GM12891 (cell line): ENCODE measurements around the gene HMCN1.
A peak's percentile ranks its signal among the peaks of the same experiment; 100 is the strongest.

Source experiments
- DNase-seq: peaks from one replicate; pipeline ENCODE4 v3.0.0; 2011; ENCODE audit warnings: low spot score; ENCODE audit not compliant: insufficient read length
- FAIRE-seq: peaks from 2 replicates; lab custom pipeline; 2011; peaks lifted over from hg19 to GRCh38; lab: Jason Lieb, UNC
- PAX5 ChIP-seq: IDR thresholded peaks from 2 replicates; pipeline ENCODE4 v1.6.1; 2011; ENCODE audit warnings: low read length, moderate library complexity, mild to moderate bottlenecking; ENCODE audit not compliant: insufficient read depth, severe bottlenecking
- POLR2A ChIP-seq: IDR thresholded peaks from 2 replicates; pipeline ENCODE4 v1.6.1; 2011; ENCODE audit warnings: low read depth, low read length, control low read depth
- POLR2AphosphoS5 ChIP-seq: IDR thresholded peaks from 2 replicates; pipeline ENCODE4 v1.6.1; 2011; ENCODE audit warnings: low read depth, low read length, control low read depth
- POU2F2 ChIP-seq: IDR thresholded peaks from 2 replicates; pipeline ENCODE4 v1.6.1; 2011; ENCODE audit warnings: low read depth, mild to moderate bottlenecking, control low read depth, low read length, moderate library complexity
- SPI1 ChIP-seq: IDR thresholded peaks from 2 replicates; pipeline ENCODE4 v1.6.1; 2011; ENCODE audit warnings: low read depth, low read length, control low read depth
- TAF1 ChIP-seq: IDR thresholded peaks from 2 replicates; pipeline ENCODE4 v1.6.1; 2011; ENCODE audit warnings: low read depth, low read length, control low read depth

HMCN1 gene

DNA sequence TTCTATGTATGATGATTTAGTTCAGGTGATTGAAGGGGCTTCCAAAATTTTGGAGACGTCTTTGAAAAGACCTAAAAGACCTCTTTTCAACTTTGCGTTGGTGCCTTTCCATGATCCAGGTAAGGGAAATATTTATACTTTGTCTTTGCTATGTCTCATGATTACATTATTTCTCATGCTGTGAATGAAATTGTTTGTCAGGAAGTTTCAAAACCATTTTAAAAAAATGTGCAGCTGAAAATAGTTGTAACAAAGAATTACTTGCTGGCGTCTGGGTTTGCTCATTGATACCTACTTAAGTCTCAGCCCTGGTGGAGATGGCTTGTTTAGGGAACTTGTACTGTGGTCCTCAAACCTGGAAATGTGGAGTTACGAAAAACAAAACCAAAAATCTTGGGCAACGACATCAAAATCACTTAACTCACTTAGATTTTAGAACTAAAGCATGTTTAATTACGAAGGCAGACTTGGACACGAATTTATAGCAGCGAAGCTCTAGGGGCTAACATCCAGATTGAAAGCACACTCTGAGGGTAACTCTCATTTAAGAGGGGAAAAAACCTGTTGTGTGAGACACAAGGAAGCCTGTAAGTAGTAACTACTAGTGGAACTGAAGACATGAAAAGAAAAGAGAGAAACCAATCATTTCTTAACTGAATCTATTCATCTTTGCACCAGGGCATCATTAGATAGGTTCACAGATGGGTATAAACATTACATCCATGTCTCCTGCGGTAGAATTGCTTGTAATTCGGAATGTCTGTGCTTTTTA lies 924 bp downstream of the HMCN1 start:
- TF ChIP-seq POLR2A (no peak), TAF1 (no peak), PAX5 (no peak), SPI1 (no peak), POLR2AphosphoS5 (no peak), POU2F2 (no peak)
- DNase-seq = no peak
- no peak for FAIRE-seq

DNA sequence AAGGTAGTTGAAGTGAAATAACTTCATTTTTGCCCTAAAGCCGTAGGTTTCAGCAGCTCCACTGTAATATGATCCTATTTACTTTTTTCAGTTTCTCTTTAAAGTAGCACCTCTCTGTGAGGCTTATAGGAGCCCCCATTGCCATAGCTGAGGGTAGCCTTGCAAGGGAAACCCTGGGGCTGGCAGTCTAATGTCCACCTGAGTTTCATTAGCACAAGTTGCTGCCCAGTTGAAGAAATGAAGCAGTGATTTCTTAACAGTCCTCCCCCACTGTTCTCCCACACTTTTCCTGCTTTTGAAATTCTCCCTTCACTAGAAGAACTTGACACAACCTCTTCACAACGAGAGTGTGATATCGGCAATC lies 1.5 kb downstream of the HMCN1 start:
- DNase-seq (no peak), FAIRE-seq (no peak)
- TF ChIP-seq POLR2AphosphoS5 (no peak), POU2F2 (no peak), TAF1 (no peak), SPI1 (no peak), PAX5 (no peak), POLR2A (no peak)

DNA sequence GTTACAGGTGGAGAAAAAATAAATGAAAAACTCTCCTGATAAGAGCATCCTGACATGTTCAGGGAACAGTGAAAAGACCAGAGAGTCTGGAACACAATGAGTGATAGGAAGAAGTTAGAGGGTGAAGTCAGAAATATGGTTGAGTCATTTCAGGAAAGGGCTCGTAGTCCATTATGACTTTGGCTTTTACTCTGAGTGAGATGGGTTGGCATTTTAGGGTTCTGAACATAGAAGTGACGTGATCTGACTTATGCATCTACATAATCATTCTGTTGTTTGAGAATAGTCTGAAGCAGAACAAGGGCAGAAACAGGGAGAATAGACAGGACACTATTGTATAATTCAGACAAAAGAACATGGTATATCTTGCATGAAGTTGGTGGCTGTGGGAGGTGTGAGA lies 5.8 kb downstream of the HMCN1 start:
- DNase-seq (no peak), FAIRE-seq (no peak)
- TF ChIP-seq PAX5 (peak; percentile 15), TAF1 (no peak)

DNA sequence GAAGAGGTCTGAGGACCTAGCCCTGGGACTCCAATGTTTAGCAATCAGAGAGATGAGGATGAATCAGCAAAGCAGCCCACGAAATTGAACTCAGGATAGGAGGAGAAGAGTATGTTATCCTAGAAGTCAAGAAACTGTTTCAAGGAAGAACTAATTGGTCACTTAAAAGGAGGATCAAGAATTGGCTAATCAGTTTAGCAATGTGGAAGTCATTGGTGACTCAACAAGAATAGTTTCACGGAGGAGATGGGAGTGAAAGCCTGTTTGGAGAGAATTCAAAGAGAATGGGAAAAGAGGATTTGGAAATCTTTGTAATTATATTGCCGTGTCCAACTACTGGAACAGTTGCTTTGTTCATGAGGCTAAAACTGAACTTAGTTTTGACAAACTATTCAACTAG lies 7.4 kb downstream of the HMCN1 start:
- DNase-seq (no peak), FAIRE-seq (no peak)
- TF ChIP-seq SPI1 (no peak), POLR2A (no peak), PAX5 (no peak), POLR2AphosphoS5 (no peak), POU2F2 (no peak), TAF1 (no peak)

DNA sequence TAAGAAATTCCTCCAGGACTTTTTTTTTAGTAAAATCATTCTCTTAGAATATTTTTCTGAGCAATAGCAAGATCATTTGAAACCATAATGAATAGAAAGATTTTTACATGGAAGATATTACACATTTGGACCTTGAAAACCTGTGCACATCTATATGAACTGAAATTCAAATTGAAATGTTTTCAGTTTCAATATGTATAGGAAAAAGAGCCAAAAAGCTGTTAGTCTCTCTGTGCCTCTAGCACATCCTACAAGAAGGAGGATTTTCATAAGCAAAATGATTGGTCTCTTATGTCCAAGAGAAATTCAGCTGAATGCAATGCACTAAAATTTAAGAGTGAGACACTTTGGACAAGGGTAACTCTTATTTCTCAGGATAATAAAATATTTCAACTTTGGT lies 8.2 kb downstream of the HMCN1 start:
- FAIRE-seq = no peak
- DNase-seq = no peak
- TF ChIP-seq PAX5 = no peak
- TF ChIP-seq TAF1 = no peak
- no peak for TF ChIP-seq POU2F2
- TF ChIP-seq POLR2AphosphoS5 = no peak
- no peak for TF ChIP-seq POLR2A
- TF ChIP-seq SPI1 = no peak

DNA sequence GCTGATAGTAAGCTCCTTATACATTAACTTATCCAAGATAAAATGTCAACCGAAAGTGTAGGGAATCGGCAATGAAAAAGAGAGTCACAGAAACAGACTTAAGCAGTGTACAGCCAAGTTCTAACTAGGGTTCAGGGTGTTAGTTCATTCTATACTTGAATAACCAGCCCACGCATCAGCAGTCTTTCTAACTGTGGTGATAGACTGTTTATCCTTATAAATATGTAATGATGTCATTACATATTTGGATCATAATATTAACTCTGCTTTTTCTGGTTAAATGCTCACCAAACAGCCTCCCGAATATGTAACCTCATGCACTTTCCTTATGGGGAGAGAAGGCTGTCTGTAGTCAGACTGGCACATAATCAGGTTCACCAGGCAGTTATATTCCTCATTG lies 11.0 kb downstream of the HMCN1 start:
- DNase-seq (no peak), FAIRE-seq (no peak)
- TF ChIP-seq PAX5 = no peak
- no peak for TF ChIP-seq POLR2A
- no peak for TF ChIP-seq TAF1
- no peak for TF ChIP-seq SPI1
- no peak for TF ChIP-seq POU2F2
- TF ChIP-seq POLR2AphosphoS5 = no peak

DNA sequence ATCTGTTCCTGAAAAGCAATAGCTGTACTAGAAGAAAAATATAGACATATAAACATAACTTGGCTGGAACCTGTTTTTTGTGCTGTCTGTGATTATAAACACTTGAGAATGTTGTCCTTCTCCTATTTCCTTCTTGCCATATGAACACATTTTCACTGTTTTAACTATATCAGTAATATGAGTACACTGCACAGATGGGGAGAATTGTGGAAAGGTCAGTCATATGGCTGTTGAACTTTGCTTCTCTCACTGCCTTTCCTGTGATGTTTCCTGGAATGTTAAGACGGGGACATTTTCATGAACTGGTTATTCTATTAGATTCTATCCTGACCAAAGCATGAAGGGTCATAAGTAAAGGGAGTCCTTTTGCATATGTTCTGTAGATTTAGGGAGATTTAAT lies 24.9 kb downstream of the HMCN1 start:
- FAIRE-seq = no peak
- TF ChIP-seq POLR2AphosphoS5 (no peak), POLR2A (no peak), PAX5 (no peak)
- DNase-seq = no peak

DNA sequence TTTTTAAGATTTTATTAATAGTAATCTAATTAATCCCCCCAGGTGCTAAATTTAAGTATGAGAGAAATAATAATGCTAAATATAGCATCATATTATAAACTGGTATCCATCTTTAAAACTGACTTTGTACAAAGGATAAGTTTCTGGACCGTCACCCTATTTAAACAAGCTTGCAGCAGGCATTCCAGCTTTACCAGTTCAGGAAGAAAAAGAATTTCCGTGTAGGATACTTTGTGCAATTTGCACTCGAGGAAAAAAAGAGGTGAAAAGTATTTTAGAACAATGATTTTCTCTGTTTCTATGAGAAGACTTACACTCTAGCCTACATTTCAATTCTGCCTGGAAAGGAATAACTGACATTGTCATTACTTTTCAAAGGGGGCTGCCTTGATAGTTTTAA lies 27.6 kb downstream of the HMCN1 start:
- FAIRE-seq = no peak
- TF ChIP-seq TAF1 (no peak), SPI1 (no peak), PAX5 (no peak), POLR2AphosphoS5 (no peak), POU2F2 (no peak), POLR2A (no peak)
- DNase-seq = no peak

DNA sequence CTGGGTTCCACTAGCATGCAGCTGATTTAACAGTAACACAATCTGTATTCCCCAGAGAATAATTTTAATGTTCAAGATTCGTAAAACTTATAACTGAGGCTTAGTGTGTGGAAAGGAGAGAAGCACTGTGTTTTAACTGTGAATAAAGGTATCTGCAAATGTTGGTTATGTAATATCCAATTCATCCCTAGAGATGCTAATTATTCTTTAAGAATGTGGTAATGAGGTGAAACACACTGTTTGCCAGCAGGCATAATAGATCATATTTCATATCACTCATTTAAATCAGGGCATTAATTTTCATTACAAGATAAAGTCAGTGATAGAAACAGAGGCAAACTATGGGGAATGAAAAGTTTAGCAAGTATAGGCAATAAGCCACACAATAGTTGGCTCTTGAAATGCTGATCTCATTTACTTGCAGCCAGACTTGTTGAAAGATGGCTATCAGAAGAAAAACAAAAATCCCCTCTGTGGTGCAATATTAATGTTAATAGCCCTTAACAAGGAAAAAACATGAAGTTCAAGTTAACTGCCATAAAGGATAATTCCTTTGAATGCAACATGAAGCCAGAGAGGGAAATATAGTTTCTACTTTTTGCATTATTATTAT lies 33.4 kb downstream of the HMCN1 start:
- no peak for FAIRE-seq
- TF ChIP-seq TAF1 (no peak), POLR2AphosphoS5 (no peak), POU2F2 (no peak), SPI1 (no peak), PAX5 (no peak), POLR2A (no peak)
- no peak for DNase-seq

DNA sequence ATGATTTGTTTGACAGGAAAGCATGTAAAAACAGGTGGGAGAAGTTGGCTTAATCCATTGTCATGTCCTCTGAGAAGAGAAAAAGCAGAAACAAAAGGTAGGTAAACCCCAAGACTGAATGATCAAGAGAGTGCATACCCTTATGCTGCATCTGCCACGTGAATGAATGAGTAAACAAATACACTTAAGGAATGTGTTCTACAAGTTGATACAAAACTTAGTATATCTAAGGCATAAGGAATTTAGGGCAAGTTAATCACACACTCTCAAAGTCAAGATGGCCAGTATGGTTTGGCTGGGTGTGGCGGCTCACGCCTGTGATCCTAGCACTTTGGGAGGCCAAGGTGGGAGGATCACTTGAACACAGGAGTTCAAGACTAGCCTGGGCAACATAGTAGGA lies 34.2 kb downstream of the HMCN1 start:
- DNase-seq (no peak), FAIRE-seq (no peak)
- no peak for TF ChIP-seq POU2F2
